ENCODE data around the gene HUNK.

DNA sequence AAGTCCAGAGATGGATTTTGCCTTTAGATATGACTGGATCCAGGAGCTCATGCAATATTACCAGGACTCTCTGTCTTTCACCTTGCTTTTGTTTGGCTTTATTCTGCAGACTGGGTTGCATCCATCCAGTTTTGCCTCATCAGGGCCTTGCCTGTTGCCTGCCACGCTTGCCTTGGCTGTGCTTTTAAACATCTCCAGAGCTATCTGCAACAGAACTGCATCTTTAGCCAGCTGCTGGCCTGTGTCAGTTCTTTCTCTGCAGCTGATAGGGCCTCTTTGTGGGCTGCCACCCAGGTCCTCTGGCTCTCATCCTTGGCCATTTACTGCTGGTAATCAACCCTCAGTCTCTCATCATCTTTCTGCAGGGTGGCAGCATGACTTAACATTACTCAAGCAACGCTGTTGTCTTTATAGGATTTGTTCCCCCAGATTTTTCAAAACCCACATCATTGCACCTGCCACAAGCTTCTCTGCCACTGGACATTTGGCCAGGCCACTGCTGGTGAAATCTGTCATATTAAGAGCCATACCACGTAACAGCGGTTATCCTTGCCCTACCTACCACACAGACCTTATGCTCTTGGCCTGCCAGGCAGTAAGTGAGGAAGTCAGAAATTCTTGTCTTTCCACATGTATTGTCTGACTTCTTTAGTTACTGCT is 24.4 kb upstream of the HUNK start:
- no peak for TF ChIP-seq CTCF (IDR thresholded peaks at IDR 0.05; ENCODE audit: insufficient read depth, low read depth, low read length)
- no peak for TF ChIP-seq EZH2 (IDR thresholded peaks at IDR 0.05; ENCODE audit: insufficient read depth, low read length)

All from astrocyte (in vitro differentiated cells and primary cell).